ENCODE measurements around the gene BMP2K.
A peak's percentile ranks its signal among the peaks of the same experiment; 100 is the strongest.
"Not testable (repeated sequence)": the region's sequence is repeated elsewhere in the genome, so short reads cannot be mapped to it uniquely, and the experiment has no call there.

The BMP2K gene

DNA sequence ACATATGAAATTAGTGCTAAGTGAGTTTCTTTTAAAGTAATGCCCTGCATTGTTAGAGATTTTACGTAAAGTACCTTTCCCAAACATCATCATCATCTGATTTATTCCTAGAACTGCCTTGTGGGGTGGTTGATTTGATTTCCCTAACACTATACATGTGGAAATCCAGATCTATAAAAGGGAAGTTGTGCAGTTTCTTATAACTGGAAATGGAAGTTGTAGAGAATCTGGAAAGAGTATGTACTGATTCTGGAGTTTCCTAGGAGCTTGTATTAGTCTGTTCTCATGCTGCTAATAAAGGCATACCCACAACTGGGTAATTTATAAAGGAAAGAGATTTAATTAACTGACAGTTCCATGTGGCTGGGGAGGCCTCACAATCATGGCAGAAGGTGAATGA lies 47.9 kb downstream of the BMP2K start:
- Mint-ChIP-seq H3K27me3 (no peaks in the 10 kb centered on the region), H3K4me3 (no peak overlapping the region), H3K9me3 (no peaks in the 10 kb centered on the region), H3K36me3 (peaks cover 21% of the 10 kb centered on the region), H3K27ac (peak overlapping the region; percentile 77), H3K4me1 (peaks cover 20% of the 10 kb centered on the region)
- DNase-seq (ENCODE audit: low spot score in 2 of 2) = no peak
- ATAC-seq (ENCODE audit: low read depth) = no peak

DNA sequence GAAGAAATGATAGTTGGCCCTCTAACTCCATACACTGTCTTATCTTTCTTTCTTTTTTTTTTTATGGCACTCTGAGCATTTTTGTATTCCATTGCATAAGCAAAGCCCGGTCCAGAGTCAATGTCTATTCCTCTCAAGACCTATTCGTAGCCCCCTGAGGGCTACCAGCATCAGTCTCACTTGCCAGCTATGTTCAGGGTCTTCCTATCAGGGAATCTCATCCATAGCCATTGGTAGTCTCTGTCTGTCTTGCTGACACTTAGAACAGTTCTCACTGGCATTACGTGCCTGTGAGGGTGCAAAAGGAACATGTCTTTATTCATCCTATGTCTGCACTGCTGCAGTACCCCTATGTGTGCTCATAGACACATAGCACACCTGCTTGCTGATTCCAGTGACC lies 51.0 kb downstream of the BMP2K start:
- no peak overlapping the region for H3K4me3 Mint-ChIP-seq
- H3K27me3 Mint-ChIP-seq = no peaks in the 10 kb centered on the region
- no peak for ATAC-seq (ENCODE audit: low read depth)
- H3K4me1 Mint-ChIP-seq = peaks cover 9% of the 10 kb centered on the region
- peak overlapping the region; percentile 71 for H3K27ac Mint-ChIP-seq
- H3K36me3 Mint-ChIP-seq = peaks cover 37% of the 10 kb centered on the region
- H3K9me3 Mint-ChIP-seq = no peaks in the 10 kb centered on the region
- no peak for DNase-seq (ENCODE audit: low spot score in 2 of 2)

DNA sequence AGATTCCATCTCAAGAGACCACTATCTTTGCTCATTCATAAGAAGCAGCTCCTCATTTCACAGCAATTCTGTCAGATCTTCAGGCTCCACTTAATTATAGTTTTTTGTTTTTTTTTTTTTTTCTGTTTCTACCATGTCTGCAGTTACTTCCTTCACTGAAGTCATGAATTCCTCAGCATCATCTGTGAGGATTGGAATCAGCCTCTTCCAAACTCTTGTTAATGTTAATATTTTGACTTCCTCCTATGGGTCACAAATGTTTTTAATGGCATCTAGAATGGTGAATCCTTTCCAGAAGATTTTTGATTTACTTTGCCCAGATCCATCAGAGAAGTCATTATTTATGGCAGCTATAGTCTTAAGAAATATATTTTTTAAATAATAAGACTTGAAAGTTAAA lies 53.1 kb downstream of the BMP2K start:
- DNase-seq (ENCODE audit: low spot score in 2 of 2) = no peak
- H3K27me3 Mint-ChIP-seq = no peaks in the 10 kb centered on the region
- H3K36me3 Mint-ChIP-seq = peaks cover 41% of the 10 kb centered on the region
- H3K4me3 Mint-ChIP-seq = no peak overlapping the region
- no peak for ATAC-seq (ENCODE audit: low read depth)
- peak overlapping the region; percentile 0 for H3K27ac Mint-ChIP-seq
- H3K4me1 Mint-ChIP-seq = peaks cover 5% of the 10 kb centered on the region
- H3K9me3 Mint-ChIP-seq = no peaks in the 10 kb centered on the region

DNA sequence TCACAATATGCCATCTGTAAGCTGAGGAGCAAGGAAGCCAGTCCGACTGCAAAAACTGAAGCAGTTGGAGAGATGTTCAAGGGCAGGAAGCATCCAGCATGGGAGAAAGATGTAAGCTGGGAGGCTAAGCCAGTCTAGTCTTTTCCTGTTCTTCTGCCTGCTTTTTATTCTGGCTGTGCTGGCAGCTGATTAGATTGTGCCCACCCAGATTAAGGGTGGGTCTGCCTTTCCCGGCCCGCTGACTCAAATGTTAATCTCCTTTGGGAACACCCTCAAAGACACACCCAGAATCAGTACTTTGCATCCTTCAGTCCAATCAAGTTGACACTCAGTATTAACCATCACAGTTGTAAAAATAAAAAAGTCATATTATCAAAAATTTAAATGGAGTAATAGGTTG lies 63.5 kb downstream of the BMP2K start:
- not testable (repeated sequence) for H3K4me3 Mint-ChIP-seq; DNase-seq (ENCODE audit: low spot score in 2 of 2); ATAC-seq (ENCODE audit: low read depth); H3K9me3 Mint-ChIP-seq; H3K27me3 Mint-ChIP-seq
- Mint-ChIP-seq H3K4me1 (peaks cover 17% of the 10 kb centered on the region), H3K27ac (peak overlapping the region; percentile 28), H3K36me3 (peaks cover 33% of the 10 kb centered on the region)

DNA sequence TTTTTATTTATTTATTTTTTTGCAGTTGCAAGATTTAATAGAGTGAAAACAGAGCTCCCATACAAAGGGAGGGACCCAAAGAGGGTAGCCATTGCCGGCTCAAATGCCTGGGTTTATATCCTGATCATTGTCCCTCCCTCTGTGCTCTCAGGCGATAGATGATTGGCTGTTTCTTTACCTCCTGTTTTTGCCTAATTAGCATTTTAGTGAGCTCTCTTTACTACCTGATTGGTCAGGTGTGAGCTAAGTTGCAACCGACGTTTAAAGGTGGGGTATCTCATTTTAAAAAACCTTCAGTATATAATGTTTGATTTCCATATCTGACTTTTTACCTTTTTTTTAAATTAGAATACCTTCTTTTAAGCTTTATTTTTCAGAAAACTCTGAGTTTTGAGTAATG lies 64.1 kb downstream of the BMP2K start:
- DNase-seq (ENCODE audit: low spot score in 2 of 2); H3K27me3 Mint-ChIP-seq; H3K4me3 Mint-ChIP-seq; ATAC-seq (ENCODE audit: low read depth); H3K9me3 Mint-ChIP-seq; H3K27ac Mint-ChIP-seq: not testable (repeated sequence)
- Mint-ChIP-seq H3K36me3 (peaks cover 31% of the 10 kb centered on the region), H3K4me1 (peaks cover 18% of the 10 kb centered on the region)

DNA sequence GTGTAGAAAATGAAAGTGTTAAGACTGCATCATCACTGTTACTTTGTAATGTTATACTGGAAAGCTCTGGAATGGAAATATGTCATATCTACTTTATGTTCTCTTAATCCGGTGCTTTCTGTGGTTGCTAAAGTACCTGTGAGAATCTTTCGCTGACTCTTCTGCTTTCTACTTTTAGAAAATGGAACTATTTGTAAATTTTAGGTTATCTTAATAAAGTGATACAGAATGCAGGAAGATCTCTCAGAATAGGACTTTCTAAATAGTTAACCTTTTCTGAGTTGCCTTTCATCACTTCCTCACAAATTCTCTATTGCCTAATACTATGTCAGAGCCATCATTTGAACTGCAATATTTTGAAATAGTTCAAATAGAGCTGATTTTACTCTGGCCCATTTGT lies 69.3 kb downstream of the BMP2K start:
- peaks cover 2% of the 10 kb centered on the region for H3K9me3 Mint-ChIP-seq
- DNase-seq (ENCODE audit: low spot score in 2 of 2) (no peak), ATAC-seq (ENCODE audit: low read depth) (peak; percentile 54)
- peaks cover 12% of the 10 kb centered on the region for H3K36me3 Mint-ChIP-seq
- no peak overlapping the region for H3K4me3 Mint-ChIP-seq
- no peaks in the 10 kb centered on the region for H3K27me3 Mint-ChIP-seq
- H3K4me1 Mint-ChIP-seq = peaks cover 16% of the 10 kb centered on the region
- H3K27ac Mint-ChIP-seq = peak overlapping the region; percentile 69

DNA sequence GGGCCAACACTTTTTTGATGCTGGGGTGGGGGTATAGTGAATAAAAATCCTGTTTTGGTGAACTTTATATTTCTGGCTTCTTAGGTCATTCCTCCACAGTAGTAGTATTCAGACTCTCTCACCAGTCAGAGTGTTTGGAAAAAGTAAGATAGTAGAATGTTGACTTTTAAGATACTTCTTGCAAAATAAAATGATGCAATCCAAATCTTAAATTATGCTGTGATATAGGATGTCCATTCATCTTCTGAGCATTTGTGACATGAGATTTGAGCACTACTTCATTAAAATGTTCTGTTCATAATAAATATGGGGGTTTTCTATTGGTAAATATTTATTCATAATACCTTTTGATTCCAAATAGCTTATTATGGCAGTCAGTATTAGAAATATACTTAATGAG lies 70.1 kb downstream of the BMP2K start:
- no peak for DNase-seq (ENCODE audit: low spot score in 2 of 2)
- no peaks in the 10 kb centered on the region for H3K27me3 Mint-ChIP-seq
- no peak for ATAC-seq (ENCODE audit: low read depth)
- no peak overlapping the region for H3K4me3 Mint-ChIP-seq
- peaks cover 12% of the 10 kb centered on the region for H3K36me3 Mint-ChIP-seq
- H3K27ac Mint-ChIP-seq = no peak overlapping the region
- peaks cover 2% of the 10 kb centered on the region for H3K9me3 Mint-ChIP-seq
- H3K4me1 Mint-ChIP-seq = peaks cover 15% of the 10 kb centered on the region

DNA sequence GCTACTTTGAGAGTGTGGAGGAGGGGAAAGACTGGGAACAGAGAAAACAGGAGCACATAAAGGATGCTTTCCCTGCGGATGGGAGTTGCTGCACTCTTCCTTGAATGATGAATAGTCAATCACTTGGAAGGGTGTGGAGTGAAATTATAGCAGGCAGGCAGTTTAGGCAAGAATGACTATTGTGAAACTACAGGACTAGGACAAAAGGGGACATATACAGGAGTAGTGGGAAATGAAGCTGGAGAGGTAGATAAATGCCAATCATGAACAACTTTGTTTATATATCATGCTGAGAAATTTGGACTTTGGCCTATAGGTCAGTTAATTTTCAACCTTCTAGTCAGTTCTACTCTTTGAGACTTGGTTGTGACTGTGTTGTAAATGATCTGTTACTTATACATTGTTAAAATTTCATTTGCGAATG lies 86.2 kb downstream of the BMP2K start:
- Mint-ChIP-seq H3K27ac (peak overlapping the region; percentile 54), H3K4me3 (no peak overlapping the region), H3K27me3 (no peaks in the 10 kb centered on the region), H3K36me3 (peaks cover 11% of the 10 kb centered on the region), H3K9me3 (no peaks in the 10 kb centered on the region), H3K4me1 (peaks cover 17% of the 10 kb centered on the region)
- ATAC-seq (ENCODE audit: low read depth) (no peak), DNase-seq (ENCODE audit: low spot score in 2 of 2) (no peak)

DNA sequence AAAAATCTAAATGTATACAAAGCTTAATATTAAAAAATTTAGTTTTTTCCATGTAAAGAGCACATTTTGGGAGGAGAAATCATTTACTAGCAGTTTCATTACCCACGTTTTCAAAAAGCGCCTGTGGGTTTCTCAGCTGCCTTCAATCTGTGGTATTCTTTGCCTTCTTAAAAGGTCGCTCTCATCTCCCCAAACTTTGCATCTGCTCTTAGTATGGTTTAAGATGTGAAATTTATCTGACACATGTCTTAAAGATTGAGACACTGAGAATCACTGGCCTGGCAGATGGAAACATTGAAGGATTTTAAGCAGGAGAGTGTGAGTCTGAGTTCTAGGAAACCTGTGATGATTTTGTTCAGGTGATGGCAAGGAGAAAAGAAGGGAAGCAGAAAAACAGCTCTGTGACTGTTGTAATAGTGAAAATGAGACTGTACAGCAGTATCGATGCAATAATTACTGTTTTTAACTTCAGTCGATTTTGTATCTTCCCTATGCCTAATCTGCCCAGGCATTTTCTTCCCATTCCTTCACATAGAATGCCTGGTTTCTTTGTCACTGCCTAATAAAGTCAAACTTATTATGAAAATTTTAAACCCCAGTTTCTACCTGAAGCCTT lies 87.2 kb downstream of the BMP2K start:
- Mint-ChIP-seq H3K36me3 (peaks cover 13% of the 10 kb centered on the region), H3K4me1 (peaks cover 19% of the 10 kb centered on the region), H3K4me3 (peak overlapping the region; percentile 48), H3K27me3 (no peaks in the 10 kb centered on the region), H3K27ac (peak overlapping the region; percentile 76), H3K9me3 (no peaks in the 10 kb centered on the region)
- peak; percentile 31 for ATAC-seq (ENCODE audit: low read depth)
- DNase-seq (ENCODE audit: low spot score in 2 of 2) = no peak

DNA sequence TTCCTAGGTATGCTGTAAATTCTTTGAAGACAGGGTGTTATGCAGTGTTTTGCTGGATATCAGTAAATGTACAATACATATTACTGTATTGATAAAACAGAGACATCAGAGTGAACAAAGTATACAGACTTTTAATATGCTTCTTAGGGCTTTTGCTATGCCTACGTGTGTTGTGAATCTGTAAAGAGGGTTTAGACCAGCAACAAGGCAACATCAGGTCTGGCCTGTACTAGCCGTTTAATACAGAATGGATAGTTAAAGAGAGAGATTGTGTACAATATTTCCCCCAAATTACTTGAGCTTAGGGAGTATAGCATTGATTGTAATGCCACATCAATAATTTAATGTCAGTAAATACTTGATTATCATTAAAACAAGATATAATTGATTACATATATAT lies 87.8 kb downstream of the BMP2K start:
- Mint-ChIP-seq H3K9me3 (no peaks in the 10 kb centered on the region), H3K27ac (peak overlapping the region; percentile 76), H3K27me3 (no peaks in the 10 kb centered on the region), H3K36me3 (peaks cover 14% of the 10 kb centered on the region), H3K4me3 (no peak overlapping the region), H3K4me1 (peaks cover 20% of the 10 kb centered on the region)
- DNase-seq (ENCODE audit: low spot score in 2 of 2) = no peak
- ATAC-seq (ENCODE audit: low read depth) = no peak

DNA sequence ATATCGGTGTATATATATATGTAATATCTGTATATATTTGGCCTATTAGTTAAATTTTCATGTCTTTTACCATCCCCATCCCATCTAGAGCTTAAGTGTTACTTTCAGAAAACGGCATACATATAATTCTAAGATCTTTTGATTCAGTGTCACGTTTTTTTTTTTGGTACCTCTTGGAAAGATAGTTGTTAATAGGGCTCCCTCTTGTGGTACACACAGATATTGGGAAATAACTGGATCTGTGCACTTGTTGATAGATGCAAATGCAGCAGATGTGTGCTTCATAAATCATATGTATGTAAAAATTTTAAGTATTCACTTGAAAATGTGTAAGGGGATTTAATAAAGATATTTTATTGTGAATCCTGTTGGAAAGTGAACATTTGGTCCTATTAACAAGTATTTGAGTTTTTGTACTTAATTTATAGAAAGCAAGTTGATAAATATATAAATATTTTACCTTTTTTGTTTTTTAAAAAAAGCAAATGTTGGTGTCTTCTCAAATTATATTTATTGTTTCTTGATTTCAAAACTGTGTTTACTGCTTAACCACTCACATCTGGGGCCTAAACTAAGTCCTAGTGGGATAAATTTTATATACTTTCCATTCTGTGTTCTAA lies 88.4 kb downstream of the BMP2K start:
- peak; percentile 75 for ATAC-seq (ENCODE audit: low read depth)
- Mint-ChIP-seq H3K9me3 (no peaks in the 10 kb centered on the region), H3K4me1 (peaks cover 20% of the 10 kb centered on the region), H3K27me3 (no peaks in the 10 kb centered on the region), H3K4me3 (no peak overlapping the region), H3K27ac (peak overlapping the region; percentile 76), H3K36me3 (peaks cover 12% of the 10 kb centered on the region)
- peak in 1 of 2 donors; percentile 71 for DNase-seq (ENCODE audit: low spot score in 2 of 2)

DNA sequence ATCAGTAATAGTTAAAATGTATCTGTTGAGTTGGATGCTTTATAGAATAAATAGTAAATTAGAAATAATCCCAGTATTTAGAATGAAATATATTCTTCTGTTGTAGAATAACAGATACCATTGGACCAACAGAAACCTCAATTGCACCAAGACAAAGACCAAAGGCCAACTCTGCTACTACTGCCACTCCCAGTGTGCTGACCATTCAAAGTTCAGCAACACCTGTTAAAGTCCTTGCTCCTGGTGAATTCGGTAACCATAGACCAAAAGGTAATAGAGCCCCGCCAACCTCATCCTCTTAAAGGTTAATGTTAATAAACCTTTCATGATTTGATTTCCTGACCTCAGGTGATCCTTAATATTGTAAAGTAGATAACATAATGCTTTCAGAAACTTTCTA lies 89.3 kb downstream of the BMP2K start:
- Mint-ChIP-seq H3K4me1 (peaks cover 18% of the 10 kb centered on the region), H3K36me3 (peaks cover 10% of the 10 kb centered on the region), H3K27me3 (no peaks in the 10 kb centered on the region), H3K4me3 (no peak overlapping the region), H3K9me3 (no peaks in the 10 kb centered on the region), H3K27ac (no peak overlapping the region)
- no peak for DNase-seq (ENCODE audit: low spot score in 2 of 2)
- ATAC-seq (ENCODE audit: low read depth) = no peak

DNA sequence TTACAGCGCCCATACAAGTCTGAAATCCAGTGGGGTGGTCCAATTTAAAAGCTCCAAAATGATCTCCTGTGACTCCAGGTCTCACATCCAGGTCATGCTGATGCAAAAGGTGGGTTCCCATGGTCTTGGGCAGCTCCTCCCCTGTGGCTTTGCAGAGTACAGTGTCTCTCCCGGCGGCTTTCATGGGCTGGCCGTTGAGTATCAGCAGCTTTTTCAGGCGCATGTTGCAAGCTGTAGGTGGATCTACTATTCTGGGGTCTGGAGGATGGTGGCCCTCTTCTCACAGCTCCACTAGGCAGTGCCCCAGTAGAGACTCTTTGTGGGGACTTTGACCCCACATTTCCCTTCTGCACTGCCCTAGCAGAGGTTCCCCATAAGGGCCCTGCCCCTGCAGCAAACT lies 92.6 kb downstream of the BMP2K start:
- peaks cover 19% of the 10 kb centered on the region for H3K36me3 Mint-ChIP-seq
- H3K27me3 Mint-ChIP-seq; H3K9me3 Mint-ChIP-seq; H3K4me3 Mint-ChIP-seq; ATAC-seq (ENCODE audit: low read depth); DNase-seq (ENCODE audit: low spot score in 2 of 2); H3K4me1 Mint-ChIP-seq: not testable (repeated sequence)
- peak overlapping the region; percentile 50 for H3K27ac Mint-ChIP-seq

DNA sequence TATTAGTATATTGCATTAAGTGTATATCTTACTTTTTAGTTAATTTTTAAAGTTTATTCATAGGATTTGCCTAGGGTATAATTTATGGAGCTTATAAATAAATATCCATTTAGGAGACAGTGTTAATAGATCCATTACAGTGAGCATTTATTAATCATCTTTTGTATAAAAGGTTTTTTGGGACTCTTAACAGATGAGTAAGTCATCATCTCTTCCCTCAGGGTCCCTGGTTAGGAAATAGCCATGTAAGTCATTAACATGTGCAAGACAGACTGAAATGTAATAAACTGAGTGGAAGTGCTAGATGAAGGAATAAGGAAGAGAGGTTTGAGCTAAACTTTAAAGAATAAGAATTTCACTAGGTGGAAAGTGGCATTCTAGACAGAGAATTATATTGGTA lies 93.9 kb downstream of the BMP2K start:
- no peak overlapping the region for H3K4me3 Mint-ChIP-seq
- H3K4me1 Mint-ChIP-seq = peaks cover 3% of the 10 kb centered on the region
- ATAC-seq (ENCODE audit: low read depth) = no peak
- H3K36me3 Mint-ChIP-seq = peaks cover 20% of the 10 kb centered on the region
- H3K9me3 Mint-ChIP-seq = no peaks in the 10 kb centered on the region
- H3K27ac Mint-ChIP-seq = peak overlapping the region; percentile 70
- no peaks in the 10 kb centered on the region for H3K27me3 Mint-ChIP-seq
- no peak for DNase-seq (ENCODE audit: low spot score in 2 of 2)

All from memory B cell (primary cell).